ENCODE measurements around the gene DVL2.
"Not testable (repeated sequence)": the region's sequence is repeated elsewhere in the genome, so short reads cannot be mapped to it uniquely, and the experiment has no call there.

The DVL2 gene

DNA sequence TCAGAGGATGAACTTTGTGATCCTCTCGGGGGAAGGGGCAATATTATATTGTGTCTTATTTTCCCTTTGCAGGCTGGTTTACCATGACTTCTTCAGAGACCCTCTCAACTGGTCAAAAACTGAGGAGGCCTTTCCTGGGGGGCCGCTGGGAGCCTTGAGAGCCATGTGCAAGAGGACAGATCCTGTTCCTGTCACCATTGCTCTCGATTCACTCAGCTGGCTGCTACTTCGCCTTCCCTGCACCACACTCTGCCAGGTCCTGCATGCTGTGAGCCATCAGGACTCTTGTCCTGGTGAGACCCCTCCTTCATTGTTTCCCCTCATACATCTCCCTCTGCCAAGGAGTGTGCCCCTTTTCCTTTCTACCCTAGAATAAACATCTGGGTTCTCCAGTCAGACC, 20.2 kb upstream of the DVL2 start:
- no peak for DNase-seq

DNA sequence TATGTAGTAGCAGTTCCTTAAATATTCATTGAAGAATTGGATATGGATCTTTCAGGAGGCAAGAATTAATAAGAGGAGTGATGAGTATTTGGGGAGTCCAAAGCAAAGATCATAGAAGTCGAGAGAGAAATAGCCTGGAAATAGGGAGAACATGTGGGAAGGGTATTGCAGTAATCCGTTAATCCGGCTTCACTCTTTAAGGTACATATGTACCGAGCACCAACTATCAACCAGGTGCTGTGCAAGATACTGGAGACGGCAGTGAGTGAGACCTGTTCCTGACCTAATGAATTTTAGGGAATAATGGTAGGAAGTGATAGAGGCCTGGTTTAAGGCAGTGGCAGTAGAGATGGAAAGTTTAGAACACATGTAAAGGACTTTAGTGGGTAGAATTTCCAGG, 18.8 kb upstream of the DVL2 start:
- DNase-seq = no peak

DNA sequence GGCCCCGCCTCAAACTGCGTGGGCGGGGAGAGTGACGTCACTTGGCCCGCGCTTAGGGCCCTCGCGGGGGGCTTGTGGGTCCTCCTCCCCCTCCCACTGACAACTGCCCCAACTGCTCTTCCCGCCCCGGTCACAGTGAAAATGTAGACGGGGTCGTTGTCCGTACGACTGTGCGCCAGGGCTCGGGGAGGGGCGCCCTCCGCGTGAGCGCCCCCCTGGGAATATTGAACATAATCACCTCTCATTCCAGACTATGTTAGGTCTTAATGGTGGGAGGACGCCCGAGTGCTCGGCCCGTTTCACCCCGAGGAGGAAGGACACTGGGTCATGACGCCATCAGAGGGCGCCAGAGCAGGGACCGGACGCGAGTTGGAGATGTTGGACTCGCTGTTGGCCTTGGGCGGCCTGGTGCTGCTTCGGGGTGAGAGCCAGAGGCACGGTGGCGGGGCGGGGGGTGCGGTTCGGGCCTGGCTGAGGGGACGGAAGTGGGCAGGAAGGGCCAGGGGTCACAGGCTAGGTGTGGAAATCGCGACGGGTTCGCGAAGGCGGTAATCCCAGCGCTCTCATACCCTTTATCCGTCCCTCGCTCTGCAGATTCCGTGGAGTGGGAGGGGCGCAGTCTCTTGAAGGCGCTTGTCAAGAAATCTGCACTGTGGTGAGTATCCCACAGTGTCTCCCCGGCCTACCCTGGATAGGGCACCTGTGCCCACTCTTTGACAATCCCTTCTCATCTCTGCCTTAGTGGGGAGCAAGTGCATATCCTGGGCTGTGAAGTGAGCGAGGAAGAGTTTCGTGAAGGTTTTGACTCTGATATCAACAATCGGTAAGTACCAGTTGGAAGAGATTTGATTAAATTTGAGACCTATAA, 18.1 kb upstream of the DVL2 start, which contains the start of gene ELP5:
ELP5 (plus strand) TSS at position 40 of the 868 bp plus-strand sequence; CDS start at position 376, 336 bp downstream.
- peak; percentile 88 to 98 for DNase-seq

DNA sequence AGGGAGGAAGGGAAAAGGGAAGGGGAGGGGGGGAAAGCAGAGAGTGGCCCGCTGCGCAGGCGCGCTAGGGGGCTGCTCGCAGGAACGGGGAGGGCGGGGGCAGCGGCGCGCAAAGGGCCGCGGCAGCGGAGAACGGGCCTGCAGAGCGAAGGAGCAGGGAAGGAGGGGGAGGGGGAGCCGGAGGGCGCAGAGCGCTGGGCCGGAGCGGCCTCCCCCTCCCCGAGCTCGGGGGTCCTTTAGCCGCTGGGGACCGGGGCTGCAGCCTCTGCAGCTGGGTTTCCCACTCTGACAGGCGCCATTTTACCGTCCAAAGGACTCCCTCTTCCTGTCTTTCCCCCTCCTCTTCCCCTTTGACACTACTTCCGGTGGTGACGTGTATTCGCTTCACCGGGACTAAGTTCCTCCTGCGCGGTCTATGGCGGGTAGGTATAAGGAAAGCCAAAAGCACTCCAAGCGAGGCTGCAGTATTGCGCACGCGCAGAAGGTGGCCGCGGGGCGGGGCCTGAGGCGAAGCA, 17.4 kb upstream of the DVL2 start, which contains the start of gene CTDNEP1:
CTDNEP1 (minus strand) TSS at position 74 of the 515 bp plus-strand sequence. CDS start 438 bp downstream, outside the sequence.
- peak; percentile 72 to 99 for DNase-seq

DNA sequence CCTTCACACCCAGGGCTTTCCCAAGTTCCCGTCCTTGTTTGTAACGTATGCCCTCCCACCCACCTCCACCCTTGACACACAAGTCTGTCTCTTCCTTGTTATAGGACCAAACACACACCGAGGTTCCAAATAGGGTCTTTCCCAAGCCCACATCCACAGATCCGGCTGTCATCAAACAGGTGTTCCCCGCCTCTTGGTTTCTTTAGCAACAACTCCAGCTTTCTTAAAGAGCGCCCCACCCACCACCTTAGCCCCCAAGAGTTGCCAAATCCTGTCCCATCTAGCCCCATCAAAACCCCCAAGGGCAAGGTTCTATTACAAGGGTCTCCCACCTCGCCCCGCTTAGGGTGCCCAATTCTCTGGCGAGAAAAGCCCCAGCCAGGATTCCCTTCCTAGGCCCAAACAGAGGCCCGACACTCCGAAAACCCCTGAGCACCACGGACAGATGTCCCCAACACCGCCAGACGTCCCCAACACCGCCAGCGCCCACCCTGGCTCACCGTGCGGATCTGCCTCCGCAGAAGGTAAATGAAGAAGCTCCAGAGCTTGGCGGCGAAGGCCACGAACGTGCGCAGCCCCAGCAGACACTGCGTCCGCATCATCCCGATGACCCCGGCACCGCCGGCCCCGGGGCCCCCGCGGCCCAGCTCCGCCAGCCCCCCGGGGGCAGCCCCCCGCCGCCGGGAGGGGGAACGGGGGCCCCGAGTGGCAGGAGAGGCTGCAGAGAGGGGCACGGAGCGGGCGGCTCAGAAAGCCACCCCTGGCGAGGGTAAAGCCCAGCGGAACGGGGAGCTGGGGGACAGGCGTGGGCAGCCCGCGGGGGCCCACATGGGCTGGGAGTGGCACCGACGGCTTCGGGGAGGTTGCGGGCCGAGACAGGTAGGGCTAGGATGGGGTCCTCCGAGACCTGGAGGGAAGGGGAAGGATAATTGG, 16.6 kb upstream of the DVL2 start:
- DNase-seq = no peak

DNA sequence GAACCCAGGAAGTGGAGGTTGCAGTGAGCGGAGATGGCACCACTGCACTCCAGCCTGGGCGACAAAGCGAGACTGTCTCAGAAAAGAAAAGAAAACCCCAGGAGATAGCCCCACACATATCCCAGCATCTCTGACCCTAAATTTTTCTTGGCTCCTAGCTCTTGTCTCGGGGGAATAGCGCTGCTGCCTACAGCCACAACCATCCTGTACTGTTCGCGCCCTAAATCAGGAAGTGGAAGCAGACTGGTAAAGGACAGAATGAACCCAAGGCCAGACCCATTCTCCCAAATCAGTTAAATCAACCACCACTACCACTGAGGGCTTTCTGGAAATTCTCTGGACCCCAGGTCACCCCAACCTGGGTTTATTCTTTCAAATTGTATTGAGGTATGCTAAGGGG, 15.5 kb upstream of the DVL2 start:
- DNase-seq = no peak

DNA sequence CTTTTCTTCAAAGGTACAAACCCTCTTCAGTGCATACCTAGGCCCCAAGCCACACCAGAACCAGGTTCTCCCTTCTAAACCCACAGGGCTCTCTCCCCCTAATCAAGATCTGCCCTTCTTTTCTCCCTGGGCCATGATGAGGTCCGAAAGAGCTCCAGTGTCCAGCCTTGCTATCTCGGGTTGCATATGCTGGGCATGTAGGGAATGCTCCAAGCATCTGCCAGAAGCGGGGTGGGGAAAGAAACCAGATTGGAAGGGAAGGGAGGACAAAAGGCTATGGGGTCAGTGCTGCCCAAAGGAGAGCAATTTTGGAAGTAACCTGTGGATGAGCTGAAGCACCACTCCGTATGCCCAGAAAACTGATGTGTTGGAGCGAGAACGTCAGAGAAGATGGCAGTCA, 14.9 kb upstream of the DVL2 start:
- DNase-seq = no peak

DNA sequence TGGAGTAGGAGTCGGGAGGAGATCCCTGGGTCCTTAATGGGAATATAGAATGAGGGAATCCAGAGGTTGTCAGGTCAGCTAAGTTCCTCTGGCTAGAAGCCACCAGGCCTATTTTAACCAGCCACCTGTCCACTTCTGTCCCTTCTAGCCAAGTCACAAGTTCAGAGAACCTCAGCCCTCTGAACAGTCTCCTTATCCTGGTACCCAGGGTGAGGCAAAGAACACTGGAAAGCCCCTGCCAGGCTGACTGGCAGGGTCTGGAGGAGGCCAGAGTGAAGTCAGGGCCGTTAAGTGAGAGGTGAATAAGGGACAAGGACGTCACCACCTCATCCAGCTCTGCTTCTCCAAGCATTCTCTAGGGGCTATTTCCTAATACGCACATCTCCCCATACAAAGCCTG, 14.5 kb upstream of the DVL2 start:
- no peak for DNase-seq

DNA sequence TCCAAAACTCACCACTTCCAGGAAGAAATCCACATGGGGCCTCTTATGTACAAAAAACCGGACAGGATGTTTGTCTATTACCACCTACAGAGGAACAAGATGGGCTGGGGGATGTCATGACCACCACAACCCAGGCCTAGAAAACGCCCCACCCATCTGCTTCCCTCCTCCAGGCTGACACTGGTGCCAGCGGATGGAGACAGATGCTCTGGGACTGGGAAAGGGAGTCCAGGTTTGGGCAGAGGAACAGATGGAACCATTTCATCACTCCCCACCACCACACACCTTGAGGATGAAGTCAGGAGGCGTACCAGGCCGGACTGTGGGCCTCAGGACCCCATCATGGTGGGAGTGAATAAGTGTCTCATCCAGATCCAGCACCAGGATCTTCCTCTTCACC, 12.5 kb upstream of the DVL2 start:
- no peak for DNase-seq

DNA sequence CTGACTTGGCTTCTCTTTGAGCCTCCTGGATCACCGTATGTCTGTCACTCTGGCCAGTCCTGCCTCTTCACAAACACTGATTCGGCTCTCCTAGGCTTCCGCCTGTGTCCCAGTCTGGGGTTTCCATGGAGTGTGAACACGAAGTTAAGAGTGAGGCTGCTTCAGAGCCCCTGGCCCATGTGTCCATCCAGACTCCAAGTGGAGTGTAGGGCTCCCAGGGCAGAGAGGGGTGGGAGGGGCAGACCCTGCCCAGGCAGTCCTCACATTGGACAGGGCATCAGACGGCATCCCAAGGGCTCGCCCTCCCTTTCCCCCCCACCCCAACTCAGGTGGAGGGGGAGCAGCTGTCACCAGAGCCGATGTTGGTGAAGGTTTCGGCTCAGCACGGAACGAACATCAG, 9.5 kb upstream of the DVL2 start:
- not testable (repeated sequence) for DNase-seq

DNA sequence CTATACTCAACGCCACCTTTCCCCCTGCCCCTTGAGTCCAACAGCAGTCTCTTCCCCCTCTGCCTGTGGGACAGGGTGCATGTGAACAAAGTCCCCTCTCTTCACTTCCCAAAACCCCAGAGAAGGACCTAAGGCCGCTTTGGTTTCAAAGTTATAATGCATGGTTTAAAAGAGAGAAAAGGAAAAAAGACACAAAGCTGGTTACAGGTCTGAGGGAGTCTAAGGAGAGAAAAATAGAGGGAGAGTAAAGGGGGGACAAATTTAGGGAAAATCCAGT, 9.1 kb upstream of the DVL2 start:
- no peak for DNase-seq

DNA sequence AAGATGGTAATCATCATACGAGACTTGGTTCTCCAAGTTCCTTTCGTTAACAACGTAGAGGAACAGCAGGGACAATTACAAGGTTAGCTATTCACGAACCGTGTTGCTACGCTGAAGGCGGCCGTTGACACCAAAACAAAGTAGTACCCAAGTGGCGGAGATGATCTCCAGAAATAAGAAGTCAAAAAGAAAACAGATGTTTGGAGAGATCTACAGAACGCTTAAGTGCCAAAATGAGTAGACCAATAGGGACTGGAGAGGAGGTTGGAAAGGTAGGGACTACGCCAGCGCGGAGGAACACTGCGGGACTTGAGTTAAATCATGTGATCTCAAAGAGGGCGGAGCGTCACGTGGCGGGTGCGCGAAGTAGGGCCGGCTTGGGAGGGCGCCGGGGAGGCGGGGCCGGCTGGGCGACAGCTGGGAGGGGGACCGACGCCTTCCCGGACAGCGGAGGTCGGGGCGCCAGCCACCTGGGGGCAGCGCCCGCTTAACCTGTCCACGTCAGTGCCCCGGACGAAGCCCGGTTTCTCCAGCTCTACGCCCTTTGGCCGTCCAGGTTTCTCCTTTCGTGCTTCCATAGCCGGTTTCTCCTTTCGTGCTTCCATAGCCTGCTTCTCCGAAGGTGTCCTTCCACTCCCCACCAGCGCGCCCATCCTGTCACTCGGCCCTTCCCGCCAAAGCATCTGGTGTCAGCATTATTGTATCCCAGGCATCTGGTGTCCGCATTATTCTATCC, 8.6 kb upstream of the DVL2 start:
- DNase-seq = peak; percentile 92 to 93

DNA sequence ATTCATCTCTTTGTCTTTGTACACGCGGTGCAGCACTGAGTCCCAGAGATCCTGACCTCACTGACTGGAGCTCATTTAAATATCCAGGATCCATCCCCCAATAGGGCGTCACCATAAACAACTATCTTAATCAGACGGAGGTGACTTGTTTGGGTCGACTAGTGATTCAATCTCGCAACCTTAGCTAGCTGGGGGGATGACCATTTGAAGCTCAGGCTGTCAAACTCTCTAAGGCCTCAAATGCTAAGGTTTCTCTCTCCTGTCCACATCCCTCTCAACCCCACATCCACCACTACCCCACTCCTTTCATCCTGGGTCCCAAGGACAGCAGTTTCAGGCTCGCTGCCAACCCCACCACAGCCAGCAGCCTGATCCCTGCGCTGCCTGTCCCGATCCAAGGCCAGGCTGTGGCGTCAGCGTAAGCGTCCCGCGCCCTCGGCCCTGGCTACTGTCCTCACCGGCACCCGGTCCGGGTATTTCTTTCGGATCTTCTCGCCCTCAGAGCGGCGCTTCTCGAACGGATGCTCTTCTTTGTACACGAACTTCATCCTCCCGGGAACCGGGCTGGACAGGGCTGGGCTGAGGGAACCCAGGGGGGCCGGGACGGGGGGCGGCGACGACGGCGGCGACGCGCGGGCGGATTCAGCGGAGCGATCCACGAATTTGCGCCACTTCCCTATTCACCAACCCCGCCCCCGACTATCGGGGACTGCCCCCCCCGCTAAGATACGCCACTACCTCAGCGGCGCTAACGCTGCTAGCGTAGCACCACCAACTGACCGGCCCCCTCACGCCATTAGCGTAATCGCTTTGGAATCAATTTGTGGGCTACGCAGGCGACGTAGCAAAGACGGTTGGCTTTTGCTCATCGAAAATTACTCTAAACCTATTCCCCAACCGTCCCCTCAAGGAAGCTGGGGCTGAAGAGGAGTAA, 7.7 kb upstream of the DVL2 start, which contains the start of gene GABARAP:
GABARAP (minus strand) TSS at position 667 of the 934 bp plus-strand sequence; CDS start at position 548, 119 bp downstream.
- DNase-seq = peak; percentile 93 to 96

DNA sequence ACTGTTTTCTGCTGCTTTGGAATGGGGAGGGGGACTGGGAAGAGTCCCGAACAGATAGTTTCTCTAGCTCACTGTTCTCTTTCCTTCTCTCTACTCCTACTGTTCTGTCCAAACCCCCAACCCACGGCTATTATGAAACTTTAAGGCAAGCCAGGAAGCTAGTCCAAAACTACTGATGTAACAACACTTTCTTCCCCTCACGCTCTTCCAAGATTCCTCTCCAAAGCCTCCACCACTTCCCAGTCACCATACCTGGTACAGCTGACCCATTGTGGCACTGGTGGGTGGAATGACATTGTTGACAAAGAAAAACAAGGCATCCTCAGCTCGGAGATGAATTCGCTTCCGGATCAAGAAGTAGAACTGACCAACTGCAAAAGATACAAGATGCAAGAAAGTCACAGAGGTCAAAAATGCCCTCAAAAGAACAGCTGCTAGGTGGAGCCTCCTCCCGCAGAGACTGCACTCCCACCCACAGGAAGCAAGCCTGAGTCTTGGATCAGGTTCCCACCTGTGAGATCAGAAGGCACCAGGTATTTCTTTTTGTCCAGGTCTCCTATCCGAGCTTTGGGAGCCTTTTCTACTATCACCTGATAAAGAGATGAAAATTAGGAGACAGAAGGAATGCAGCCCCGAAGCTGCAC, 6.9 kb upstream of the DVL2 start:
- no peak for DNase-seq

DNA sequence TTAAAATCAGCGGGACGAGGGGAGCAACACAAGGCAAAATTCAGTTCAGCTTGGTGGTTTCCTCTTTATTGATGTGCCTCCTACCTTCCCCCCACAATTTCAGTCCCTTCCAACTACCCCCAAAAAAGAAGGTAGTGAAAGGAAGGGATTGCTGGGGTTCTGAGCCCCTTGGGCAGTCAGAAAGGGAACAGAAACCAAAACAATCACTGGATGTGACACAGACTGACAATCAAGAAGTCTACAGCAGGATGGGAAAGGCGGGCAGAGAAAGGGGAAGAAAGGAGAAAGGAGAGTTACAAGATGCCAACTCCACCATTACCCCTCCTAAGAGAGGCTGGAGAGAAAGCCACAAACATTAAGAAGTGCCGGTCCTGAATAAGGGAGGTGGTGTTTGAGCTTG, 6.1 kb upstream of the DVL2 start:
- no peak for DNase-seq

DNA sequence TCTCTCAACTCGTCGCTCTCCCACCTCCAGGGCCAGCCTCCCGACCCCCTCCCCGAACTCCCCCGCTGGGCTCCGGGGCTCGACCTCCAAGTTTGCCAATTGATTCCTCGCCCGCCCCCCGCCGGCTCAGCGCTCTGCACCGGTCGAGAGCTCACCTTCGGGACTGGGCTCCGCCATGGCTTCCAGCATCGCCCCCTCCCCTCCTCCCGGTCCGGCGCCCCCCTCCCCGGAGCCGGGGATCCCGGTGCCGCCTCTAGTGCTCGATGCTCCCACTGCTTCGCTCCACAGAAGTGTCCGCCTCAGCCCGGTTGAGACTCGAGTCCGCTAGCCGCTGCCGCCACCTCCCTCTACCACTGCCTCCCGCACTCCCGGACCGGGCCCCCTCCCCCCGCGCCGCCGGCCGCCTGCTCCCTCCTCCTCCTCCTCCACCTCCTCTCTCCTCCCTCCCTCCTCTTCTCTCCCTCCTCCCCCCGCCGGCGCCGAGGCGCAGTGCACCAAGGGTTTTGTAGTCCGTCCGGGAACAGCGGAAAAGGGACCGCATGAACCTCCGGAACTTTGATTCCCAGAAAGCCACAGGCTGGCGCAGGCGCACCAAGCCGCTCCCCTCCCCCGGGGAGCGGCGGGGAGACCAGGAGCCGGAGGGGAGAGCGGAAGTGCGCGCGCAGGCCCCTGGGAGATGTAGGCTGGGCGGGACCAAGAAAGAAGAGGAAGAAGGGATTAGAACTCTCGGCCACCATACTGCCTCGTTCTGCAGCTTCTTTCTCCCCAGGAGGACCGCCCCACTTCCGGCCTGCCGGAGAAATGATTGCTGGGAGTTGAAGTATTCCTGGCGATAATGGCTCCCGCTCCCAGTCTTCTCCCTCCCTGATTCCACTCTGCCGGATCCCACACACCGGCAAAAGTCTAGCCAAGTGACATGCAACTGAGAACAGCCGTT, 5.0 kb upstream of the DVL2 start, which contains the start of gene PHF23:
PHF23 (minus strand) TSS at position 367 of the 937 bp plus-strand sequence; CDS start at position 189, 178 bp downstream.
- DNase-seq = peak; percentile 97

DNA sequence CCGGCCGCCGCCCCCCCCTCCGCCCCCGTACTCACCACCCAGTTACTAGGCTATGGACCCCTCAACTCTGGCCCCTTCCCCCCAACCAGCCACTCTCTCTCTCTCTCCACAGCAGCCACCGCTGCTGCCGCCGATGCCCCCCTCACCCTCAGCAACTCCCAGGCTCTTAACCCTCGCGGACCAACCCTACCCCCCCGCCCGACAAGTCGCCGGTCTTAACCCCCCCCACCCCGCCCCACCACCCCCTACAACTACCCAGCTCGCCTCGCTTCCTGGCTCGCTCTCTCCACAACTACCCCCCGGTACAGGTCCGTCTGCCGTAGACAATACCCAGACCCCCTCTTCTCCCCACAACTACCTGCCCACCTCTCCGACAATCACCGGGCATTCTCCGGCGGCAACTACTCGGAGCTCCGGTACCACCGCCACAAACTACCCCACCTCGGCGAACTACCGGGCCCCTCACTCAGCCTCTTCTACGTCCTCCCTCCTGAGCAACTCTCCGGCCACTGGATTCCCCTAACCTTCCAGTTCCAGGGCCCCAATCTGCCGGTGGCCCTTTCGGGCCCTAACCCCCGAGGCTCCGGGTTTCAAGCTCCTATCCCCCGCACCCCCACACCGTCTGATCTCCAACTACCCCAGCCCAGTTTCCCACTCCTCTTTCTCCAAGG, 4.2 kb upstream of the DVL2 start:
- DNase-seq = no peak

DNA sequence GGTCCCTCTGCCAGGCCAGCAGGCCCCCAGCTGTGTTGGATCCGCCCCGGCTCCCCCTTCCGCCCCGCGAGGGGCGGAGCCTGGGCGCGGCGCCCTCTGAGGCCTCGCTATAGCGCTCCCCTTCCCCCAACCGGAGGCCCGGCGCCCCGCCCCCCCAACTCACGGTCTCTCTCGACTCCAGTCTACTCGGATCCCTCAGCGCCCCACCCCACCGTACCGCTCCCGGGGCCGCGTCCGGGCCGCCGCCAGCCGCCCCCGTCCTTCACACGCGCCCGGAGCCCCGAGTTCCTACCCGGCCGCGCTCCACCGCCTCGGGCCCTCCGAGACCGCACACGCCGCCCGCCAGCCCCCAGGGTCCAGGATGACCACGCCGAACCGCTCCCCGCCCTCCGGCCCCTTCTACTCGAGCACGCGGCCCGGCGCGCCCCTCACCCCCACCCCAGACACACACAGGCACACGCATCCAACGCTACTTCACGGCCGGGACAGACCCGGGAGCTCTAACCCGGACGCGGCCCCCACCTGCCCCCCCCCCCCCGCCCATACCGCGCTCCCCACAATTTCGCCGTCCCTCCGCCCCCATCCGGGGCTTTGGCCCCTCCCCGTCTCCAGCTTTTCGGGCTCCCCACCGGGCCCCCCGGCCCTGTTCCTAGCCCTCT, 3.6 kb upstream of the DVL2 start:
- peak; percentile 89 to 90 for DNase-seq

All from stimulated activated CD4-positive, alpha-beta T cell treated with anti-CD3 and anti-CD28 coated beads, Interleukin-2, amount 100 ng/mL, for 24 hours (primary cell).